Vagina (tissue), 2 donors: ENCODE measurements around the gene SNX32. TPM values are rescaled to one million over a fixed set of nuclear protein-coding genes. Genes with fewer than 3 reads are reported as not detected.
"Not testable (repeated sequence)": the region's sequence is repeated elsewhere in the genome, so short reads cannot be mapped to it uniquely, and the experiment has no call there.

Experiments
- DNase-seq, 2 donors: peaks; one replicate each; pipeline ENCODE4 v3.0.0-alpha.2; 2017; ENCODE audit errors: extremely low spot score in 2 of 2
- H3K27ac ChIP-seq: fragments of 200-600 bp; sonication (generic); one replicate; pipeline ENCODE4 v1.5.1; 2019
- H3K27me3 ChIP-seq: fragments of 200-600 bp; sonication (generic); one replicate; pipeline ENCODE4 v1.5.1; 2019
- H3K36me3 ChIP-seq, 2 donors: fragments of 200-600 bp; sonication (generic); one replicate each; pipeline ENCODE4 v1.5.1; 2017 to 2019
- H3K4me1 ChIP-seq: fragments of 200-600 bp; sonication (generic); one replicate; pipeline ENCODE4 v1.5.1; 2019
- H3K4me3 ChIP-seq, 2 donors: fragments of 200-600 bp; sonication (generic); 1 replicate in 1 of 2; 2 replicates in 1 of 2; pipeline ENCODE4 v1.5.1; 2016 to 2019
- H3K9me3 ChIP-seq: fragments of 200-600 bp; sonication (generic); one replicate; pipeline ENCODE4 v1.5.1; 2019
- CTCF ChIP-seq, 3 experiments: fragments of 450-650 bp in 2 of 3; fragments of 200-600 bp in 1 of 3; sonication (generic) in 1 of 3; IDR thresholded peaks; one replicate each; pipeline ENCODE4 v1.5.1; 2017 to 2019; ENCODE audit warnings: antibody characterized with exemption in 3 of 3, mild to moderate bottlenecking in 2 of 3, moderate library complexity in 2 of 3
- POLR2A ChIP-seq, 2 donors: fragments of 450-650 bp; IDR thresholded peaks; one replicate each; pipeline ENCODE4 v1.6.1; 2017; ENCODE audit warnings: antibody characterized with exemption in 2 of 2, mild to moderate bottlenecking in 2 of 2, moderate library complexity in 2 of 2
- POLR2AphosphoS5 ChIP-seq, 2 donors: sonication (generic); formaldehyde crosslinking; IDR thresholded peaks; one replicate each; pipeline ENCODE4 v1.9.0; 2017; ENCODE audit warnings: antibody characterized with exemption in 2 of 2, mild to moderate bottlenecking in 2 of 2, low read depth in 1 of 2; ENCODE audit not compliant: insufficient read depth in 1 of 2
- intact Hi-C: fragments of 100-400 bp; cut with DNase I; formaldehyde crosslinking; loops from one replicate; pipeline ENCODE4 v1.15.1; 2023
- total RNA-seq: library from RNA; depleted of rRNA; stranded (reverse); fragments of >200 nt; gene quantifications from one replicate; pipeline ENCODE4 v1.2.3, GENCODE V29; 2016

Gene SNX32
- total RNA-seq, 1 donor from 2014 or later = 1.5 TPM

- Histone ChIP-seq H3K27ac (no peak overlapping the region), H3K27me3 (no peaks in the 10 kb centered on the region), H3K4me3 (peak overlapping the region; percentile 54 to 82), H3K9me3 (no peaks in the 10 kb centered on the region), H3K36me3 (no peaks in the 10 kb centered on the region), H3K4me1 (peaks cover 8% of the 10 kb centered on the region)
- DNase-seq = peak in 1 of 2 donors; percentile 84
- intact Hi-C loops = no loop called here
- TF ChIP-seq POLR2AphosphoS5 (IDR thresholded peaks at IDR 0.05; ENCODE audit: insufficient read depth in 1 of 2, low read depth in 1 of 2) (no peak), CTCF (IDR thresholded peaks at IDR 0.05) (no peak), POLR2A (IDR thresholded peaks at IDR 0.05) (no peak)
These were observed 439 bp downstream of the SNX32 start for GRCh38 chr11:65834202-65834601.

GRCh38 chr11:65842144-65842543 is 8.4 kb downstream of the SNX32 start:
- DNase-seq = no peak
- intact Hi-C loops = loop anchor here (10.0 kb wide), 1 partner anchor 1827 kb away; no protein-coding TSS in a partner anchor
- H3K27me3 ChIP-seq = no peaks in the 10 kb centered on the region

GRCh38 chr11:65843811-65844210 is 10.0 kb downstream of the SNX32 start:
- Histone ChIP-seq H3K27me3 (no peaks in the 10 kb centered on the region), H3K4me3 (no peak overlapping the region), H3K36me3 (no peaks in the 10 kb centered on the region), H3K4me1 (no peaks in the 10 kb centered on the region), H3K9me3 (no peaks in the 10 kb centered on the region), H3K27ac (no peak overlapping the region)
- intact Hi-C loops = loop anchor here (10.0 kb wide), 1 partner anchor 1829 kb away; no protein-coding TSS in a partner anchor
- TF ChIP-seq CTCF (IDR thresholded peaks at IDR 0.05) (no peak), POLR2AphosphoS5 (IDR thresholded peaks at IDR 0.05; ENCODE audit: insufficient read depth in 1 of 2, low read depth in 1 of 2) (no peak), POLR2A (IDR thresholded peaks at IDR 0.05) (no peak)
- no peak for DNase-seq

More at GRCh38 chr11:65842144-65842543, 8.4 kb downstream of the SNX32 start:
- no peak for TF ChIP-seq POLR2AphosphoS5 (IDR thresholded peaks at IDR 0.05; ENCODE audit: insufficient read depth in 1 of 2, low read depth in 1 of 2)
- no peak for TF ChIP-seq CTCF (IDR thresholded peaks at IDR 0.05)
- TF ChIP-seq POLR2A (IDR thresholded peaks at IDR 0.05) = no peak
- H3K9me3 ChIP-seq = no peaks in the 10 kb centered on the region
- H3K4me1 ChIP-seq = no peaks in the 10 kb centered on the region
- H3K4me3 ChIP-seq = no peak overlapping the region
- H3K27ac ChIP-seq = no peak overlapping the region
- H3K36me3 ChIP-seq = no peaks in the 10 kb centered on the region

- no peaks in the 10 kb centered on the region for H3K4me1 ChIP-seq
- H3K27ac ChIP-seq = no peak overlapping the region
- DNase-seq = no peak
- no peaks in the 10 kb centered on the region for H3K9me3 ChIP-seq
- H3K36me3 ChIP-seq = no peaks in the 10 kb centered on the region
- no peak overlapping the region for H3K4me3 ChIP-seq
- no peaks in the 10 kb centered on the region for H3K27me3 ChIP-seq
- intact Hi-C loops = loop anchor here (10.0 kb wide), 1 partner anchor 1830 kb away; no protein-coding TSS in a partner anchor
- TF ChIP-seq POLR2A (IDR thresholded peaks at IDR 0.05) (no peak), POLR2AphosphoS5 (IDR thresholded peaks at IDR 0.05; ENCODE audit: insufficient read depth in 1 of 2, low read depth in 1 of 2) (no peak), CTCF (IDR thresholded peaks at IDR 0.05) (no peak)
These were observed 10.6 kb downstream of the SNX32 start for GRCh38 chr11:65844231-65844872.

GRCh38 chr11:65847746-65848145 is 14.0 kb downstream of the SNX32 start:
- DNase-seq = no peak
- no peak for TF ChIP-seq POLR2A (IDR thresholded peaks at IDR 0.05)
- TF ChIP-seq CTCF (IDR thresholded peaks at IDR 0.05) = no peak
- TF ChIP-seq POLR2AphosphoS5 (IDR thresholded peaks at IDR 0.05; ENCODE audit: insufficient read depth in 1 of 2, low read depth in 1 of 2) = no peak
- intact Hi-C loops = loop anchor here (10.0 kb wide), 1 partner anchor 1833 kb away; no protein-coding TSS in a partner anchor

GRCh38 chr11:65848693-65849092 is 14.9 kb downstream of the SNX32 start:
- H3K36me3 ChIP-seq = peaks cover 0 to 23% of the 10 kb centered on the region in 2 donors
- DNase-seq, H3K9me3 ChIP-seq, H3K27ac ChIP-seq, H3K4me3 ChIP-seq, H3K27me3 ChIP-seq, H3K4me1 ChIP-seq: not testable (repeated sequence)
- intact Hi-C loops = loop anchor here (10.0 kb wide), 1 partner anchor 1834 kb away; no protein-coding TSS in a partner anchor

More at GRCh38 chr11:65847746-65848145, 14.0 kb downstream of the SNX32 start:
- peaks cover 0 to 14% of the 10 kb centered on the region in 2 donors for H3K36me3 ChIP-seq
- no peaks in the 10 kb centered on the region for H3K27me3 ChIP-seq
- H3K9me3 ChIP-seq = no peaks in the 10 kb centered on the region
- no peaks in the 10 kb centered on the region for H3K4me1 ChIP-seq
- H3K4me3 ChIP-seq = no peak overlapping the region
- H3K27ac ChIP-seq = no peak overlapping the region
